ENCODE data around the gene CAMTA1.

CAMTA1 gene

DNA sequence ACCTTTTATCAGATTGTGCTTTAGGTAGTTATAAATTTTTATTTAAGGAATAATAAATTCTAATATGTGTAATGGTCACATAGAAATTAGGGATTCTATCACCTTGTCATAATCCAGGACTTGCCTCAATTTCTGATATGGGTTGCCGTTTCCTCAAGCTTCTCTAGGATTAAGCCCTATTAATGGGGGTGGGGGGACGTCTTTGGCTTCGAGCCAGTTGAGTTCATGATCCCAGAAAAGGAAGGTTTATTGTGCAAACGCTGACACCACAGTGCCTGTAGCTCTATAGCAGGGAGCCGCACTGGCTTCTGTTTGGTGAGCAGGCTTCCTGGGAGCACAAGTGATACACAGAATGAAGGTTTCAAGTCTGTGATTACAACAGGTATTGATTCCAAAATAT is 963.9 kb downstream of the CAMTA1 start:
- in situ Hi-C loops (cut with MboI; ENCODE audit: low sequenced_read_pairs), result no loop called here

- in situ Hi-C loops (cut with MboI; ENCODE audit: low sequenced_read_pairs), result no loop called here
These were observed 965.9 kb downstream of the CAMTA1 start for GRCh38 chr1:7751174-7751573.

GRCh38 chr1:7752512-7753417 is 967.5 kb downstream of the CAMTA1 start:
- in situ Hi-C loops (cut with MboI; ENCODE audit: low sequenced_read_pairs), result no loop called here

DNA sequence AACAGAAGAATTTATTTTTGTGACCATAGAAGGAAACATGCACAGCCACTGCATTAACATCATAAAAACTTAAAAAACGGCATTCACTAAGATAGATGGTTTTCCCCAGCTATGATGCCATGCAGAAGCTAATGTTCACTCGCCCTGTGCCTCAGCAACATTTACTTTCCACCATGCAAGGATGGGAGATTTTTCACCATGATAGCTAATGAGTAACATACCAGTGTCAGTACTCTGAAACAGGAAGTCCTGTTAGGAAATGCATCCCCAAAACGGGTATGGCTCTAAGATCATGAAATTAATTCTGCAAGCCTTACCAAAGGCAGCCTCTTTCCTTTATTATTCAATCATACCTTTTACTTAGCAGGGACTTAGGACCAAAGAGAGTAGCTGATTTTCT is 968.4 kb downstream of the CAMTA1 start:
- in situ Hi-C loops (cut with MboI; ENCODE audit: low sequenced_read_pairs), result no loop called here

GRCh38 chr1:7754234-7754633 is 969.0 kb downstream of the CAMTA1 start:
- in situ Hi-C loops (cut with MboI; ENCODE audit: low sequenced_read_pairs), result no loop called here

DNA sequence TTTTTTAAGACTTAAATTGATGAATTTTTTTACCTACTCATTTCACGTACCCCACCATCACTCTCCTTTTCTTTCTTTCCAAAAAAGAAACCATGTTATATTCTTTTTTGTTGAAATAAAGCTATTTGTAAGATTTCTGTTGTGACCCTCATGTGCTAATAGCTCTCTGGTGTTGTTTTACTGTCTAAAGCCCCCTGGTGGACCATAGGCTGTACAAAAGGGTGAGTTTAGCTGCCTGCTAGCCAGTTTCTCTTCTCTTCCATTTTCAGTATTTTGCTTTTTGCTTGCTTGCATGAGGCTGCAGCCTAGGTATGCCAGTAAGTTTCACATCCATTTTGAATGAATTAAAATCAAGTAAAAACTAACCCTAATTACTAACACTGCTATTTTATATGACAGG is 970.2 kb downstream of the CAMTA1 start:
- in situ Hi-C loops (cut with MboI; ENCODE audit: low sequenced_read_pairs), result no loop called here

GRCh38 chr1:7760245-7760644 is 975.0 kb downstream of the CAMTA1 start:
- in situ Hi-C loops (cut with MboI; ENCODE audit: low sequenced_read_pairs), result no loop called here

- in situ Hi-C loops (cut with MboI; ENCODE audit: low sequenced_read_pairs), result no loop called here
These were observed 975.8 kb downstream of the CAMTA1 start for GRCh38 chr1:7761103-7761502.

DNA sequence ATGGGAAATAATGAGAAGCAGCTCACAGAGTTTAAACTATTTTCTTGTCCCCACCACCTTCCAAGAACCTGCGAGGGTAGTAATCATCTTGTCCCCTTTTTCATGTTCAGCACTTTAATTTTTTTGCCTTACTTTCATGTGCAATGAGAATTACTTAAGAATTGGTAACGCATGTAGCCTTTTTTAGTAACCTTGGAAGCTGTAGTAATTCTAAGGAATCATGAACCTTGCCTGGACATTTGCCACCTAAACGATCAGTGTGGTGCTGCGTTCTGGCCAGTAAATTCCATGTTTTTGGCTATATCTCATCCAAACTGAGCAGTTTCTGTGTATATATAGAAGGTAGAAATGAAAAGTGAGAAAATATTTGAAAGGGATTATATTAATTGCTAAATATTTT is 981.9 kb downstream of the CAMTA1 start:
- in situ Hi-C loops (cut with MboI; ENCODE audit: low sequenced_read_pairs), result no loop called here

DNA sequence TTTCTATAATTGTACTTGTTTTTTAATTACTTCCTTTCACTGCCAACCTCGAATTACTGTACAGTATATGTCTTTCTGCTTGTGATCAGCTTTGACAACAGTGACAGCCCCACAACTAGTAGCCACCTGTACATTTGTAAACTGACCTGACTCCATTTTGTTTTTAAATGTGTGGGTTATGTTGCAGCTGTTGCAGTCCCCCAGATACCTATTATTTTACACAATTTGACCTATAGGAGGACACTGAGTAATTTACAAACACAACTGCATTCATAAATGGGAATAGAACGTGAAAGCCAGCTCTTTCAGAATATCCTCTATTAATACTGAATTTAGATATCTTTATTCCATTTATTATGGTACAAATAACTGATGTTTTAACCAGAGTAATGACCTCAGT is 983.3 kb downstream of the CAMTA1 start:
- in situ Hi-C loops (cut with MboI; ENCODE audit: low sequenced_read_pairs), result no loop called here

- in situ Hi-C loops (cut with MboI; ENCODE audit: low sequenced_read_pairs), result no loop called here
These were observed 984.6 kb downstream of the CAMTA1 start for GRCh38 chr1:7769673-7770412.

- in situ Hi-C loops (cut with MboI; ENCODE audit: low sequenced_read_pairs), result no loop called here
These were observed 985.4 kb downstream of the CAMTA1 start for GRCh38 chr1:7770669-7770996.

GRCh38 chr1:7770997-7771822 is 986.0 kb downstream of the CAMTA1 start, which contains the start of gene VAMP3:
TSS of gene VAMP3 (plus strand) at chr1:7771296. CDS start at chr1:7771384, 88 bp downstream.
- in situ Hi-C loops (cut with MboI; ENCODE audit: low sequenced_read_pairs), result no loop called here

- in situ Hi-C loops (cut with MboI; ENCODE audit: low sequenced_read_pairs), result no loop called here
These were observed 986.6 kb downstream of the CAMTA1 start for GRCh38 chr1:7771823-7772299.

- in situ Hi-C loops (cut with MboI; ENCODE audit: low sequenced_read_pairs), result no loop called here
These were observed 992.3 kb downstream of the CAMTA1 start for GRCh38 chr1:7777591-7777990.

DNA sequence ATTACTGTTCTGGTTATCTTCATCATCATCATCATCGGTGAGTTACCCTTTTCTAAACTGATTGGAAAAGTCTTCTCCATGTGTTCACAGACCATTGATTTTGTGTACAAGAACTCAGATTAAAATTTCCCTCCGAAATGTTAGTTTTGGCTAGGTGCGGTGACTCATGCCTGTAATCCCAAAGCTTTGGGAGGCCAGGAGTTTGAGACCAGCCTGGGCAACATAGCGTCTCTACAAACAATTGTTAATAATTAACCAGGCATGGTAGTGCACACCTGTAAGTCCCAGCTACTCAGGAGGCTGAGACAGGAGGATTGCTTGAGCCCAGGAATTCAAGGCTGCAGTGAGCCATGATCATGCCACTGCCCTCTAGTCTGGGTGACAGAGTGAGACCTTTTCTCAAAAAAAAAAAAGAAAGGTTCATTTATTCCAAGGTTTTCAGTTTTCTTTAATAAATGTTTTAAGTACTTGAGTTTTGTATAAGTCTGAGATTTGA is 992.9 kb downstream of the CAMTA1 start:
- in situ Hi-C loops (cut with MboI; ENCODE audit: low sequenced_read_pairs), result no loop called here

DNA sequence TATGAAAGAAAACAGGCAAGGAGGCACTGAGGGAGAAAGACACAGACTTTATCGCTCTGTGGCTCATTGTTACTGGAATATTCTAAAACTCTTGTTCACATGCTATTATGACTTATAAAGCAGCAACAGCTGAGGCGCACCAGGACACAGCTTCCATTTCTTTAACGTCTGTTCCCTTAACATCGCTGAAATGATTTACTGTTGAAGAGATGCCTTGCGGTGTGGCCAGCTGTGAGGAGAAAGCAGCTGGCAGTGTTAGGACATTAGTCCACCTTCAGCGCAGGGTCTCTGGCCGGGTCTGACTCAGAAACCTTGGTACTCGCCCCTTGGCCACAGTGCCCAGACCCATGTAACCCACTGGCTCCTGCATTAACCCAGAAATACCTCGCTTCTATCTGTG is 995.7 kb downstream of the CAMTA1 start:
- in situ Hi-C loops (cut with MboI; ENCODE audit: low sequenced_read_pairs), result no loop called here

DNA sequence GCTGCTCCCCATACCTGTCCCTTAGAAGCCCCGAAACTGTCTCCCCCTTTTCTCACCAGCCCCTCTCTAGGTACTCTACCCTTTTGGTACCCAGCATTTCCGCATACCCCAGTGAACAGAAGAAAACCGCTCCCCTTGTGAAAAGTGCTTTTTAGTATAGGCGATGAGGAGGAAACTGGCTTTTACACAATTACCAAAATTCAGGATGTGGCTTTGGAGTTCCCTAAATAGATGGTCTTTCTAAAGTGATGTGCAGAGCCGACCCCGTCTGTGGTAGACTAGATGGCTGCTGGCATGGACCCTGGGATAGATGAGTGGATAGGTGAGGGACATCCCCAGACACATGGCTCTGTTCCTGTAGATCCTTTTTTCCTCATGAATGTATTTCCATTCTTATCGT is 996.2 kb downstream of the CAMTA1 start:
- in situ Hi-C loops (cut with MboI; ENCODE audit: low sequenced_read_pairs), result no loop called here

DNA sequence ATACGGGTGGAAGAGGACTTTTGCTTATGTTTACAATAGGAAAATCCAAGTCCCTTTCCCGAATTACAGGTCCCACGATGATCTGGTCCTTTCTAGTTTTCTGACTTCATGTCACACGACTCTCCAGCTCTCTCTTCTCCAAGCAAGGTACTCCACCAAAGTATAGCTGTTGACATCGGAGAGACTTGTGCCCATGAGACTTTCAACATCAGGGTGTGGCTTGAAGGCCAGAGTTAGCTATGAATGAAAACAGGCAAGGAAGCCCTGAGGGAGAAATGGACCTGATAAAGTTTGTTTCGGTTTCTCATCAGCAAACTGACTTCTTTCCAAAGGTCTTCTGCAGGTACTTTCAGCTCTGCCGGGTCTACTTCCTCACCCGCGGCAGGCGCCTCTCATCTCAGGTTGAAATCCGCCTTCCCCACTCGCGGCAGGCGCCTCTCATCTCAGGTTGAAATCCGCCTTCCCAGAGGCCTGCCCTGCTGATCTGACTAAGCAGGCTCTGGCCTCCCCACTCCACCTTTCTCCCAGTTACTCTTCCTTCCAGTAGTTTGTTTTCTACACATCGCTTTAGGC is 996.8 kb downstream of the CAMTA1 start:
- in situ Hi-C loops (cut with MboI; ENCODE audit: low sequenced_read_pairs), result no loop called here

- in situ Hi-C loops (cut with MboI; ENCODE audit: low sequenced_read_pairs), result no loop called here
These were observed 998.0 kb downstream of the CAMTA1 start for GRCh38 chr1:7783178-7783711.
